Measurements from ENCODE around the gene CSPG4. TPM values are rescaled to one million over a fixed set of nuclear protein-coding genes. Genes with fewer than 3 reads are reported as not detected.
"Not testable (repeated sequence)": the region's sequence is repeated elsewhere in the genome, so short reads cannot be mapped to it uniquely, and the experiment has no call there.

CSPG4 gene
- total RNA-seq, 1 donor from 2014 or later = 9.1 TPM

GRCh38 chr15:75704618-75705017 is 8.0 kb downstream of the CSPG4 start:
- intact Hi-C loops (cut with micrococcal nuclease) = no loop called here
- no peaks in the 10 kb centered on the region for H3K9me3 ChIP-seq (replicated peaks)
- no peaks in the 10 kb centered on the region for H3K27me3 ChIP-seq (ENCODE audit: low read depth)
- no peaks in the 10 kb centered on the region for H3K36me3 ChIP-seq
- H3K4me1 ChIP-seq = peaks cover 74% of the 10 kb centered on the region
- DNase-seq = no peak
- TF ChIP-seq, protein P1, sequence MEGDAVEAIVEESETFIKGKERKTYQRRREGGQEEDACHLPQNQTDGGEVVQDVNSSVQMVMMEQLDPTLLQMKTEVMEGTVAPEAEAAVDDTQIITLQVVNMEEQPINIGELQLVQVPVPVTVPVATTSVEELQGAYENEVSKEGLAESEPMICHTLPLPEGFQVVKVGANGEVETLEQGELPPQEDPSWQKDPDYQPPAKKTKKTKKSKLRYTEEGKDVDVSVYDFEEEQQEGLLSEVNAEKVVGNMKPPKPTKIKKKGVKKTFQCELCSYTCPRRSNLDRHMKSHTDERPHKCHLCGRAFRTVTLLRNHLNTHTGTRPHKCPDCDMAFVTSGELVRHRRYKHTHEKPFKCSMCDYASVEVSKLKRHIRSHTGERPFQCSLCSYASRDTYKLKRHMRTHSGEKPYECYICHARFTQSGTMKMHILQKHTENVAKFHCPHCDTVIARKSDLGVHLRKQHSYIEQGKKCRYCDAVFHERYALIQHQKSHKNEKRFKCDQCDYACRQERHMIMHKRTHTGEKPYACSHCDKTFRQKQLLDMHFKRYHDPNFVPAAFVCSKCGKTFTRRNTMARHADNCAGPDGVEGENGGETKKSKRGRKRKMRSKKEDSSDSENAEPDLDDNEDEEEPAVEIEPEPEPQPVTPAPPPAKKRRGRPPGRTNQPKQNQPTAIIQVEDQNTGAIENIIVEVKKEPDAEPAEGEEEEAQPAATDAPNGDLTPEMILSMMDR (IDR thresholded peaks at IDR 0.05; ENCODE audit: borderline replicate concordance) = no peak
- peak overlapping the region; percentile 74 for H3K27ac ChIP-seq (replicated peaks)
- no peak overlapping the region for H3K4me3 ChIP-seq

- Histone ChIP-seq H3K27ac (replicated peaks) (peak overlapping the region; percentile 74), H3K27me3 (ENCODE audit: low read depth) (no peaks in the 10 kb centered on the region), H3K4me3 (no peak overlapping the region), H3K9me3 (replicated peaks) (no peaks in the 10 kb centered on the region), H3K36me3 (no peaks in the 10 kb centered on the region), H3K4me1 (peaks cover 74% of the 10 kb centered on the region)
- no peak for DNase-seq
- intact Hi-C loops (cut with micrococcal nuclease) = no loop called here
- TF ChIP-seq, protein P1 (IDR thresholded peaks at IDR 0.05; ENCODE audit: borderline replicate concordance) = no peak
Observed at GRCh38 chr15:75704263-75704615, 8.4 kb downstream of the CSPG4 start.

DNA sequence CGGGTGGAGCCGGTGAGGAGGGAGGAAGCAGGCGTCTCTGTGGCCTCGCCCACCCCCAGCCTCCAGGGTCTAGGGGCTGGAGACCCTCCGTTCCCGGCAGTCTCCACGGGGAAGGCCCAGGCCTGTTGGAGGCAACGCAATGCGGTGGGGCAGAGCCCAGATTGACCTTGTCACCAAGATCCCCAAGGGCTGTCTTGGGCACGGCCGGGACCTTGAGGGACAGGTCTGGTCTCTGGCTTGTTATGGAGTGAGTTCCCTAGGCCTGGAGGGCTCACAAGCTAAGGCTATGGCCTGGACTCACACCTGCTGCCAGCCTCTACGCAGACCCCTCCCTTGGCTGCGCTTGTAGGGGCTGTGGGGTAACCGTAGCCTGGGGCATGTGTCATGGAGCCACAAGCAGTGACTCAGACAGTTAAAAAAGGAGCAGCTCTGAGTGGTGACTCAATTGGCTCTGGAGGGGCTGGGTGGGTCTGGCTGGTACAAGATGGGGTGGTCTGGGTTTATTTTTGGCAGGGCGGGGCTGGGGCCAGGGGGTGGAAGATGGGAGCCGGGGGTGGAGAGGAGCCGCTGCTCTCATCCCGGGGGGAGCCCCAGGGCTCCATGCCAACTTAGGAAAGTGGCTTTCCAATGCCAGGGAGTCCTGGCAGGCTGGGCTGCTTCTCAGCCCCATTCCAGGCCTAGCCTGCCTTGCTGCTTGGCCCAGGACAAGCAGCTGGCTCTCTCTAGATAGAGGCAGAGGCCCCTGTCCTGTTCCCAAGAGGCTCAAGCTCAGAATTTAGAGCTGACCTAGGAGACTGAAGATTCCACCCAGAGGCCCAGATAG is 9.0 kb downstream of the CSPG4 start:
- H3K4me3 ChIP-seq; DNase-seq; H3K9me3 ChIP-seq (replicated peaks); H3K27me3 ChIP-seq (ENCODE audit: low read depth); intact Hi-C loops (cut with micrococcal nuclease); H3K36me3 ChIP-seq: not testable (repeated sequence)
- H3K27ac ChIP-seq (replicated peaks) = peak overlapping the region; percentile 74
- H3K4me1 ChIP-seq = peaks cover 73% of the 10 kb centered on the region

DNA sequence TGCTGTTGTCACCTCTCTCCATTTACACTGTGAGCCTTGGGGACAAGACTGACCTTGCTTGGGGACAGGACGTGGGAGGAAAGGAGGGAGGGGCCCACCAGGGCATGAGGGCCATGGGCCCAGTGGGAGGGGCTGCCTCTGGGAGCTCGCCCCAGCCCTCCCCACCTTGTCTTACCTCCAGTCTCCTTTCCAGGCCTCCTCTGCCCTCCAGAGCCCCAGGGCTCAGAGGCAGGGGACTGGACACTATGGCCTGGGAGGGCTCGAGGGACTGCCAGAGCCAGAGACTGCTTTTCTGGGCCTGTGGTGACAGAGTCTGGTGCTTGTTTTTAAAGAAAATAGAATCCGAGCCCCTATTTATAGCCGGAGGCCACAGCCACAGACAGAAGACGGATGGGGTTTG is 10.2 kb downstream of the CSPG4 start:
- peak overlapping the region; percentile 72 for H3K27ac ChIP-seq (replicated peaks)
- TF ChIP-seq, protein P1 (IDR thresholded peaks at IDR 0.05; ENCODE audit: borderline replicate concordance) = no peak
- H3K9me3 ChIP-seq (replicated peaks) = no peaks in the 10 kb centered on the region
- intact Hi-C loops (cut with micrococcal nuclease) = no loop called here
- peaks cover 2% of the 10 kb centered on the region for H3K27me3 ChIP-seq (ENCODE audit: low read depth)
- DNase-seq = no peak
- peaks cover 79% of the 10 kb centered on the region for H3K4me1 ChIP-seq
- no peaks in the 10 kb centered on the region for H3K36me3 ChIP-seq
- H3K4me3 ChIP-seq = no peak overlapping the region

DNA sequence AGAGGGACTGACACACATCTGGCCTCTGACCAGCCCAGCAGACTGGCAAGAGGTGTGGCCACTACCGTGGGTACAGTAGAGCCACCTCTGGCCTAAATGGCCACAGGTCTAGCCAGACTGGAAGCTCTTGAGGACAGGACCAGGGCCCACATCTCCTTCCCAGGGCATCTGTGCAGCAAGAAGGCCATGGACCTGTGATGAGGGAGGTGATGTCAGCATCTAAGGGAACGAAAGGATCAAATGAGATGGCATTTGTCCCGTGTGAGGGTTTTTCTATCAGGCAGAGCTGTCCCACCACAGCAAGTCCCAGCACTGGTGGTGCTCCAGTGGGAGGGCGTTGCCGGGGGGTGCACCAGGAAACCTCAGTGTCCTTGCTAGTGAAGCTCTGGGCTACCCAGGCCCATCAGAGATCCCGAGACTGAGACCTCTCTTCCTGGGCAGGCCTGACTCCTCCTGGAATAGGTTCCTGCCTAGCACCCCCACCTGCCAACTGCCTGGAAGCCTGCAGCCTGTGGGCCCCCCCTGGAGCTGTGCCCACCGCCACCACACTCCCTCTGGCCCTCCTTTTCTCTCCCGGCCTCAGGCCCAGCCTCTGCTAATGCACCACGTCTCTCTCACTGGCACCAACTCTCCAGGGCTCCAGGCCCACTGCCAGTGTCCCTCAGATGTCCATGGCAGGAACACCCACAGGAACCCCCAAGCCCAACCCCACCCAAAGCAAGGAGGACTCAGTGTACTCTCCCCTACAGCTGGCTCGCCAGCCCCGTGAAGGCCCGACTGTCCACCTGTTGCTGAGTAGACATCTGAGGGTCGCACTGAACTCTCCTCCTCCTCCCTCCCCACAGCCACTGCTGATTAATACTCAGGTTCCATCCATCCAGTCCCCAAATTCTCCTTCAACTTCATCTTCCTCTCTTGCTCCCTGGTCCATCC is 11.3 kb downstream of the CSPG4 start:
- intact Hi-C loops (cut with micrococcal nuclease); H3K27me3 ChIP-seq (ENCODE audit: low read depth); DNase-seq; H3K9me3 ChIP-seq (replicated peaks); H3K4me3 ChIP-seq; H3K36me3 ChIP-seq: not testable (repeated sequence)
- Histone ChIP-seq H3K27ac (replicated peaks) (peak overlapping the region; percentile 72), H3K4me1 (peaks cover 80% of the 10 kb centered on the region)

- DNase-seq = peak; percentile 61
Observed at GRCh38 chr15:75699961-75700874, 12.4 kb downstream of the CSPG4 start.

GRCh38 chr15:75699517-75699916 is 13.1 kb downstream of the CSPG4 start:
- peak overlapping the region; percentile 6 for H3K4me3 ChIP-seq
- H3K9me3 ChIP-seq (replicated peaks); H3K27me3 ChIP-seq (ENCODE audit: low read depth); intact Hi-C loops (cut with micrococcal nuclease); H3K36me3 ChIP-seq: not testable (repeated sequence)
- peaks cover 80% of the 10 kb centered on the region for H3K4me1 ChIP-seq
- peak overlapping the region; percentile 78 for H3K27ac ChIP-seq (replicated peaks)
- peak; percentile 61 for DNase-seq

More at GRCh38 chr15:75699961-75700874, 12.4 kb downstream of the CSPG4 start:
- H3K27me3 ChIP-seq (ENCODE audit: low read depth); H3K9me3 ChIP-seq (replicated peaks); intact Hi-C loops (cut with micrococcal nuclease); H3K36me3 ChIP-seq: not testable (repeated sequence)
- H3K4me3 ChIP-seq = peak overlapping the region; percentile 6
- H3K4me1 ChIP-seq = peaks cover 80% of the 10 kb centered on the region
- peak overlapping the region; percentile 78 for H3K27ac ChIP-seq (replicated peaks)

- intact Hi-C loops (cut with micrococcal nuclease); H3K36me3 ChIP-seq; H3K27me3 ChIP-seq (ENCODE audit: low read depth); H3K4me3 ChIP-seq; DNase-seq; H3K9me3 ChIP-seq (replicated peaks): not testable (repeated sequence)
- peak overlapping the region; percentile 78 for H3K27ac ChIP-seq (replicated peaks)
- H3K4me1 ChIP-seq = peaks cover 89% of the 10 kb centered on the region
Observed at GRCh38 chr15:75697974-75698747, 14.5 kb downstream of the CSPG4 start.
